ENCODE data around the gene TMEM176A.

TMEM176A gene

DNA sequence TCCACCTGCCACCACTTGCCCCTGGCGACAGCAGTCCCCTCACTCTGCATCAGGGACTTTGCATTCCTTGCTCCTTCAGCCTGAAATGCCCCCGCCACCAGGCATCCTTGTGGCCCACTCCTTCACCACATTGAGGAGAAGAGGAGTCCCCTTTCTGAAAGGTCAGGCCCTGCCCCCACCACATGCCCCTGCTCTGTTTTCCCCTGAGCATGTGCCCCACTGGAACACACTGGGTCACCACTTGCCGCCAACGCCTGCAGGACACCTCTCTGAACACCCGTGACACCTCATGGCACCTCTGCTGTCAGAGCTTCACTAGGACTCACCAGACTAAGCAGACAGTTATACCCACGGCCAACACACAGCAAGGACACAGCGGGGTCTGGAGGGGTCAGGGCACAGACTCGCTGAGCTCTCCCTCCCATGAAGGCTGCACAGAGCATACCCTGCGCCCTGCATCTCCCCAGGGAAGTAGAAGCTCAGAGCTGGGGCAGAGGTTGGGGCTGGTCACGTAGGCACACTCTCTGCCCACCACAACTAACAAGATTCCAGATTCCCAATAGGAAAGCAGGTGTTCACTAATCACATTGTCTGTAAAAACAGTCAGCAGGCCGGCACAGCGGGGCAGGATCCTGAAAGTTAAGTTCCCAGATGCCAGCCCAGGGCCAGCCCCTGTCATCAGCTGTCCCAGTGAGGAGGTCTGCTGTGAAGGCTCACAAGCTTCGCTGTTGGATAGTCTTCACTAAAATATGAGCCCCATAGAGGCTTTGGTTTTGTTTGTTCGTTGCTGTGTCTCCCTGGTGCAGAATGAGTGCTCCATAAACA lies 45.9 kb downstream of the TMEM176A start:
- TF ChIP-seq POU2F2 (IDR thresholded peaks at IDR 0.05; ENCODE audit: low read depth, low read length), result no peak
- no peak for TF ChIP-seq SPI1 (IDR thresholded peaks at IDR 0.05; ENCODE audit: low read depth, low read length)
- no peak for TF ChIP-seq TAF1 (IDR thresholded peaks at IDR 0.05; ENCODE audit: low read depth, low read length)
- TF ChIP-seq POLR2A (IDR thresholded peaks at IDR 0.05; ENCODE audit: low read depth, low read length), result no peak
- TF ChIP-seq POLR2AphosphoS5 (IDR thresholded peaks at IDR 0.05; ENCODE audit: low read depth, low read length), result no peak
- no peak for TF ChIP-seq PAX5 (IDR thresholded peaks at IDR 0.05; ENCODE audit: insufficient read depth, low read length, severe bottlenecking)
- no peak for FAIRE-seq
- DNase-seq (ENCODE audit: insufficient read length, low spot score), result no peak

- FAIRE-seq (no peak), DNase-seq (ENCODE audit: insufficient read length, low spot score) (no peak)
- no peak for TF ChIP-seq SPI1 (IDR thresholded peaks at IDR 0.05; ENCODE audit: low read depth, low read length)
- TF ChIP-seq POLR2AphosphoS5 (IDR thresholded peaks at IDR 0.05; ENCODE audit: low read depth, low read length), result no peak
- no peak for TF ChIP-seq POU2F2 (IDR thresholded peaks at IDR 0.05; ENCODE audit: low read depth, low read length)
- no peak for TF ChIP-seq POLR2A (IDR thresholded peaks at IDR 0.05; ENCODE audit: low read depth, low read length)
- TF ChIP-seq TAF1 (IDR thresholded peaks at IDR 0.05; ENCODE audit: low read depth, low read length), result no peak
- no peak for TF ChIP-seq PAX5 (IDR thresholded peaks at IDR 0.05; ENCODE audit: insufficient read depth, low read length, severe bottlenecking)
Measured at GRCh38 chr7:150847536-150847935, 47.0 kb downstream of the TMEM176A start.

- FAIRE-seq, result no peak
- DNase-seq (ENCODE audit: insufficient read length, low spot score), result no peak
Measured at GRCh38 chr7:150848111-150848510, 47.5 kb downstream of the TMEM176A start.

GRCh38 chr7:150848561-150849115 lies 48.1 kb downstream of the TMEM176A start:
- FAIRE-seq (no peak), DNase-seq (ENCODE audit: insufficient read length, low spot score) (no peak)
- TF ChIP-seq SPI1 (IDR thresholded peaks at IDR 0.05; ENCODE audit: low read depth, low read length) (no peak), PAX5 (IDR thresholded peaks at IDR 0.05; ENCODE audit: insufficient read depth, low read length, severe bottlenecking) (no peak), POLR2AphosphoS5 (IDR thresholded peaks at IDR 0.05; ENCODE audit: low read depth, low read length) (no peak), TAF1 (IDR thresholded peaks at IDR 0.05; ENCODE audit: low read depth, low read length) (no peak), POU2F2 (IDR thresholded peaks at IDR 0.05; ENCODE audit: low read depth, low read length) (no peak), POLR2A (IDR thresholded peaks at IDR 0.05; ENCODE audit: low read depth, low read length) (no peak)

More at GRCh38 chr7:150848111-150848510, 47.5 kb downstream of the TMEM176A start:
- TF ChIP-seq POLR2AphosphoS5 (IDR thresholded peaks at IDR 0.05; ENCODE audit: low read depth, low read length) (no peak), PAX5 (IDR thresholded peaks at IDR 0.05; ENCODE audit: insufficient read depth, low read length, severe bottlenecking) (no peak), SPI1 (IDR thresholded peaks at IDR 0.05; ENCODE audit: low read depth, low read length) (no peak), POU2F2 (IDR thresholded peaks at IDR 0.05; ENCODE audit: low read depth, low read length) (no peak), TAF1 (IDR thresholded peaks at IDR 0.05; ENCODE audit: low read depth, low read length) (no peak), POLR2A (IDR thresholded peaks at IDR 0.05; ENCODE audit: low read depth, low read length) (no peak)

- TF ChIP-seq POLR2A (IDR thresholded peaks at IDR 0.05; ENCODE audit: low read depth, low read length) (no peak), POU2F2 (IDR thresholded peaks at IDR 0.05; ENCODE audit: low read depth, low read length) (no peak), TAF1 (IDR thresholded peaks at IDR 0.05; ENCODE audit: low read depth, low read length) (no peak), SPI1 (IDR thresholded peaks at IDR 0.05; ENCODE audit: low read depth, low read length) (no peak), PAX5 (IDR thresholded peaks at IDR 0.05; ENCODE audit: insufficient read depth, low read length, severe bottlenecking) (no peak), POLR2AphosphoS5 (IDR thresholded peaks at IDR 0.05; ENCODE audit: low read depth, low read length) (no peak)
- no peak for FAIRE-seq
- no peak for DNase-seq (ENCODE audit: insufficient read length, low spot score)
Measured at GRCh38 chr7:150849204-150849775, 48.7 kb downstream of the TMEM176A start.

- no peak for FAIRE-seq
- DNase-seq (ENCODE audit: insufficient read length, low spot score), result no peak
- no peak for TF ChIP-seq POLR2AphosphoS5 (IDR thresholded peaks at IDR 0.05; ENCODE audit: low read depth, low read length)
- no peak for TF ChIP-seq POU2F2 (IDR thresholded peaks at IDR 0.05; ENCODE audit: low read depth, low read length)
- TF ChIP-seq PAX5 (IDR thresholded peaks at IDR 0.05; ENCODE audit: insufficient read depth, low read length, severe bottlenecking), result no peak
- no peak for TF ChIP-seq TAF1 (IDR thresholded peaks at IDR 0.05; ENCODE audit: low read depth, low read length)
- TF ChIP-seq POLR2A (IDR thresholded peaks at IDR 0.05; ENCODE audit: low read depth, low read length), result no peak
- TF ChIP-seq SPI1 (IDR thresholded peaks at IDR 0.05; ENCODE audit: low read depth, low read length), result no peak
Measured at GRCh38 chr7:150850273-150850672, 49.7 kb downstream of the TMEM176A start.

DNA sequence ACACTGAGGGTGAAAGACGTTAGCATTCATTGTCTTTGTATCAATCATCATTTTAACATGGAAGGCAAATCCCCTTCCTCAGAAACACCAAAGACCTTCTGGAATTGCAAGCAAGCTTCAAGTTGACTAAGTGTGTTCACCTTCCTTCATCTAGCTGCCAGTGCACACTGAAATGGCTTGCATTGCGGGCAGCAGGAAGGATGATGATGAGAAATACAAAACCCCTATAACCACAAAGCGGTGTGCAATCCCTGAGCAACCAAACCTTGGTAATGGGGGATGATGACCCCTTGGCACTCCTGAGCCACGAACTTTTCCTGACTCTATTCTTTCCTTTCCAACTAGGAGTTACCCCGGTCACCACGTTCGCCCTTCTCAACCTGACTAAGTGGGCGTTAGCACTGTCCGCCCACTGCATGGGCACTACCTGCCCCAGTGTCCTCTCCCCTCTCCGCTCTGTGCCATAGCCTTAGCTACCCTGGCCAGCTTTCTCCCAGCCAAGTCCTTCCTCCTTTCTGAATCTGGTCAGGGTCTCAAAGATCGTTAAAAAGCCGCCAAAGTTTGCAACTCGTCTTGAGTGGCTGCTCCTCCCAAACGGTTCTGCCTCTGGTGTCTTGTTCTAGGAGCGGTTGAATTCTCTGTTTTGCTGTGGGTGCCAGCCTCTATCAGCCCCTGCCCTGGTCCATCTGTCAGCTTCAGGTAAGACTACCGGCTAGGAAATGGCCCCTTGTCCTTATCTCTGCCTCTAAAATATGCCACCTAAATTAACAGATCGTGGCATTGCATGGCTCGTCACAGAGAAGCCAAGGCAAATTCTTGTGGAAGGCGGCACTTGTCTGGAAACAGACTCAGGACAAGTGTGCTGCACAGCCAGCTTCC lies 51.2 kb downstream of the TMEM176A start:
- no peak for TF ChIP-seq POLR2A (IDR thresholded peaks at IDR 0.05; ENCODE audit: low read depth, low read length)
- TF ChIP-seq POLR2AphosphoS5 (IDR thresholded peaks at IDR 0.05; ENCODE audit: low read depth, low read length), result no peak
- TF ChIP-seq PAX5 (IDR thresholded peaks at IDR 0.05; ENCODE audit: insufficient read depth, low read length, severe bottlenecking), result no peak
- no peak for TF ChIP-seq SPI1 (IDR thresholded peaks at IDR 0.05; ENCODE audit: low read depth, low read length)
- TF ChIP-seq POU2F2 (IDR thresholded peaks at IDR 0.05; ENCODE audit: low read depth, low read length), result no peak
- no peak for TF ChIP-seq TAF1 (IDR thresholded peaks at IDR 0.05; ENCODE audit: low read depth, low read length)
- no peak for DNase-seq (ENCODE audit: insufficient read length, low spot score)
- no peak for FAIRE-seq

DNA sequence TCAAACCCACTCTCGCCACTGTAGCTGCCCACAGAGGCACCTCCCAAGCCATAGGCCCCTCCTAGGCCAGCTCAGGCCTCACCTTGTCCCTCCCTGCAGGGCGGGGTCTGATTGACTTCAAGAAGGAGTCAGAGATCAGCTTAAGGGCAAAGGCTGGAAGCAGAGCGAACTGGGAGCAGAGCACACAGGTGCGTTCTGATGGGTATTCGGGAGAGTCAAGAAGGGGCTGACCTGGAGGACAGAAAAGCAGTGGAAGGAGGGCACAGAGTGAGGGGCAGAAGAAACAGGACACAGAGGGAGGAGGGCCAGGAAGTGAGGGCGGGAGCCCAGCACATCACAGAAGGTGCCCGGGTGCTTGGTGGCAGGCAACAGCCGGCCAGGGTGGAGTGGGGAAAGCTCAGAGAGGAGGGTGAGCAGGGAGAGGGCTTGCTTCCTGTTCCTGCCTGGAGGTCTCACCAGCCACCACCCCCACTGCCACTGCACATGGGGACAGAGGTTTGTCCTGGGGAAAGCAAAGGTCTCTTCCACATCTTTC lies 51.9 kb downstream of the TMEM176A start, which contains the start of gene AOC1:
Gene AOC1 (plus strand): TSS at position 147 of the 535 bp plus-strand sequence. CDS start 3,954 bp downstream, outside the sequence.
- TF ChIP-seq POLR2A (IDR thresholded peaks at IDR 0.05; ENCODE audit: low read depth, low read length), result no peak
- no peak for TF ChIP-seq SPI1 (IDR thresholded peaks at IDR 0.05; ENCODE audit: low read depth, low read length)
- no peak for TF ChIP-seq PAX5 (IDR thresholded peaks at IDR 0.05; ENCODE audit: insufficient read depth, low read length, severe bottlenecking)
- no peak for TF ChIP-seq POLR2AphosphoS5 (IDR thresholded peaks at IDR 0.05; ENCODE audit: low read depth, low read length)
- TF ChIP-seq TAF1 (IDR thresholded peaks at IDR 0.05; ENCODE audit: low read depth, low read length), result no peak
- no peak for TF ChIP-seq POU2F2 (IDR thresholded peaks at IDR 0.05; ENCODE audit: low read depth, low read length)
- FAIRE-seq (no peak), DNase-seq (ENCODE audit: insufficient read length, low spot score) (no peak)

All from GM12891 (cell line).